GM13976 (cell line): Measurements from ENCODE around the gene CYTH1.

ENCODE experiments used
- DNase-seq: peaks from one replicate; pipeline ENCODE4 v3.0.0; 2012; ENCODE audit warnings: low spot score
- CTCF ChIP-seq: IDR thresholded peaks from 2 replicates; pipeline ENCODE4 v1.5.1; 2012; ENCODE audit warnings: borderline replicate concordance, mild to moderate bottlenecking; ENCODE audit not compliant: insufficient read depth; ENCODE audit errors: extremely low read depth, missing control alignments, control extremely low read depth
- in situ Hi-C: fragments of 300-500 bp; cut with MboI; formaldehyde crosslinking; loops from one replicate; pipeline ENCODE4 v1.12.0; 2022; ENCODE audit warnings: low sequenced_read_pairs, mixed read lengths, inconsistent platforms; ENCODE audit not compliant: unreplicated experiment

Gene CYTH1

GRCh38 chr17:78819402-78819801 is 37.3 kb upstream of the CYTH1 start:
- no peak for TF ChIP-seq CTCF
- in situ Hi-C loops = no loop called here
- no peak for DNase-seq

GRCh38 chr17:78818932-78819331 is 36.9 kb upstream of the CYTH1 start:
- DNase-seq = no peak
- no peak for TF ChIP-seq CTCF
- in situ Hi-C loops = no loop called here

- no peak for TF ChIP-seq CTCF
- in situ Hi-C loops = no loop called here
These were observed 36.2 kb upstream of the CYTH1 start for GRCh38 chr17:78818152-78818846.

GRCh38 chr17:78817123-78817522 is 35.0 kb upstream of the CYTH1 start:
- DNase-seq = no peak
- in situ Hi-C loops = no loop called here
- TF ChIP-seq CTCF = no peak

More at GRCh38 chr17:78818152-78818846, 36.2 kb upstream of the CYTH1 start:
- DNase-seq = no peak

- no peak for DNase-seq
- in situ Hi-C loops = no loop called here
- TF ChIP-seq CTCF = no peak
These were observed 33.6 kb upstream of the CYTH1 start for GRCh38 chr17:78815696-78816095.

GRCh38 chr17:78812855-78813254 is 30.8 kb upstream of the CYTH1 start:
- no peak for TF ChIP-seq CTCF
- DNase-seq = no peak
- in situ Hi-C loops = no loop called here
